Suprapubic skin (tissue), 4 donors: ENCODE results near the gene URI1. TPM values are rescaled to one million over a fixed set of nuclear protein-coding genes. Genes with fewer than 3 reads are reported as not detected.

ENCODE experiments used
- DNase-seq, 2 donors: peaks; one replicate each; pipeline ENCODE4 v3.0.0-alpha.2; 2019; ENCODE audit warnings: low spot score in 2 of 2
- H3K27ac ChIP-seq: fragments of 200-600 bp; sonication (generic); one replicate; pipeline ENCODE4 v1.5.1; 2019
- H3K27me3 ChIP-seq: fragments of 200-600 bp; sonication (generic); one replicate; pipeline ENCODE4 v1.5.1; 2019
- H3K36me3 ChIP-seq: fragments of 200-600 bp; sonication (generic); one replicate; pipeline ENCODE4 v1.5.1; 2019
- H3K4me1 ChIP-seq: fragments of 200-600 bp; sonication (generic); one replicate; pipeline ENCODE4 v1.5.1; 2019
- H3K4me3 ChIP-seq: fragments of 200-600 bp; sonication (generic); one replicate; pipeline ENCODE4 v1.5.1; 2019; ENCODE audit warnings: mild to moderate bottlenecking
- H3K9me3 ChIP-seq: fragments of 200-600 bp; sonication (generic); one replicate; pipeline ENCODE4 v1.5.1; 2019
- EP300 ChIP-seq: sonication (generic); formaldehyde crosslinking; IDR thresholded peaks from one replicate; pipeline ENCODE4 v1.6.1; 2017; ENCODE audit warnings: antibody characterized with exemption
- POLR2A ChIP-seq, 2 donors: fragments of 450-650 bp; IDR thresholded peaks; one replicate each; pipeline ENCODE4 v1.6.1; 2017; ENCODE audit warnings: antibody characterized with exemption in 2 of 2, mild to moderate bottlenecking in 2 of 2, moderate library complexity in 2 of 2
- POLR2AphosphoS5 ChIP-seq, 3 donors: sonication (generic); formaldehyde crosslinking; IDR thresholded peaks; one replicate each; pipeline ENCODE4 v1.6.1; 2017; ENCODE audit warnings: antibody characterized with exemption in 3 of 3
- WGBS: methylation state at CpG from one replicate; pipeline ENCODE4 v1.1.5; 2018; 5-methylcytosine and 5-hydroxymethylcytosine counted together
- total RNA-seq, 4 donors: library from RNA; depleted of rRNA; stranded (reverse); fragments of >200 nt; gene quantifications; one replicate each; pipeline ENCODE4 v1.1.0, GENCODE V29; 2016
- TF ChIP-seq, protein P1 (sequence below), 2 donors: fragments of 200-600 bp in 1 of 2; fragments of 450-650 bp in 1 of 2; sonication (generic) in 1 of 2; IDR thresholded peaks; one replicate each; pipeline ENCODE4 v1.5.1; 2016 to 2019; ENCODE audit warnings: antibody characterized with exemption in 2 of 2, mild to moderate bottlenecking in 1 of 2, moderate library complexity in 1 of 2

Gene URI1
- total RNA-seq, 4 donors from 2014 or later, result 43.8 to 71.2 (median 58.8) TPM

DNA sequence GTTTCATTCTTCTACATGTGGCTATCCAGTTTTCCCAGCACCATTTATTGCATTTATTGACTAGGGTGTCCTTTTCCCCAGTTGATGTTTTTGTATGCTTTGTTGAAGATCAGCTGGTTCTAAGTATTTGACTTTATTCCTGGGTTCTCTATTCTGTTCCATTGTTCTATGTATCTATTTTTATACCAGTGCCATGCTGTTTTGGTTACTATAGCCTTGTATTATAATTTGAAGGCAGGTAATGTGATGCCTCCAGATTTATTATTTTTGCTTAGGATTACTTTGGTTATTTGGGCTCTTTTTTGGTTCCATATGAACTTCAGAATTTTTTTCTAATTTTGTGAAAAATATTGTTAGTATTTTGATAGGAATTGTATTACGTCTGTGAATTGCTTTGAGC, 80.6 kb downstream of the URI1 start:
- no peaks in the 10 kb centered on the region for H3K4me1 ChIP-seq
- DNase-seq, result no peak
- no peaks in the 10 kb centered on the region for H3K27me3 ChIP-seq
- H3K27ac ChIP-seq, result no peak overlapping the region
- WGBS, result 100% methylated on average over 1 of the region's 1 CpG
- TF ChIP-seq POLR2AphosphoS5 (IDR thresholded peaks at IDR 0.05) (no peak), EP300 (no peak), POLR2A (IDR thresholded peaks at IDR 0.05) (no peak)
- TF ChIP-seq, protein P1, sequence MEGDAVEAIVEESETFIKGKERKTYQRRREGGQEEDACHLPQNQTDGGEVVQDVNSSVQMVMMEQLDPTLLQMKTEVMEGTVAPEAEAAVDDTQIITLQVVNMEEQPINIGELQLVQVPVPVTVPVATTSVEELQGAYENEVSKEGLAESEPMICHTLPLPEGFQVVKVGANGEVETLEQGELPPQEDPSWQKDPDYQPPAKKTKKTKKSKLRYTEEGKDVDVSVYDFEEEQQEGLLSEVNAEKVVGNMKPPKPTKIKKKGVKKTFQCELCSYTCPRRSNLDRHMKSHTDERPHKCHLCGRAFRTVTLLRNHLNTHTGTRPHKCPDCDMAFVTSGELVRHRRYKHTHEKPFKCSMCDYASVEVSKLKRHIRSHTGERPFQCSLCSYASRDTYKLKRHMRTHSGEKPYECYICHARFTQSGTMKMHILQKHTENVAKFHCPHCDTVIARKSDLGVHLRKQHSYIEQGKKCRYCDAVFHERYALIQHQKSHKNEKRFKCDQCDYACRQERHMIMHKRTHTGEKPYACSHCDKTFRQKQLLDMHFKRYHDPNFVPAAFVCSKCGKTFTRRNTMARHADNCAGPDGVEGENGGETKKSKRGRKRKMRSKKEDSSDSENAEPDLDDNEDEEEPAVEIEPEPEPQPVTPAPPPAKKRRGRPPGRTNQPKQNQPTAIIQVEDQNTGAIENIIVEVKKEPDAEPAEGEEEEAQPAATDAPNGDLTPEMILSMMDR (IDR thresholded peaks at IDR 0.05), result no peak
- no peaks in the 10 kb centered on the region for H3K36me3 ChIP-seq
- no peaks in the 10 kb centered on the region for H3K9me3 ChIP-seq
- H3K4me3 ChIP-seq, result no peak overlapping the region

DNA sequence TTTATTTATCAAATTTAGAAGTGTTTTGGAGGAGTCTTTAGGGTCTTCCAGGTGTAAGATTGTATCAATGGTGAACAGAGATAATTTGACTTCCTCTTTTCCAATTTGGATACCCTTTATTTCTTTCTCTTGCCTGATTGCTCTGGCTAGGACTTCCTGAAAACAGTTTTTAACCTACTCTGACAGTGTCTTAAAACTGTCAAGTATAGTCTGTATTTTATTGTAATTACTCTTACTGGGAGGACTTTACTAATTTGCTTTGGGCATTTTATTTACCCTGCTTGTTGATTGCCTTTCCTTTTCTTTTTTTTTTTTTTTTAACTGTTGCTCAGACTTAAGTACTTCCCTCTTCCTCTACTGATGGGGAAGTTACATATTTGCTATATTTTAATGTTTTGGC, 81.3 kb downstream of the URI1 start:
- Histone ChIP-seq H3K27me3 (no peaks in the 10 kb centered on the region), H3K36me3 (no peaks in the 10 kb centered on the region), H3K9me3 (no peaks in the 10 kb centered on the region), H3K4me1 (no peaks in the 10 kb centered on the region), H3K4me3 (no peak overlapping the region), H3K27ac (no peak overlapping the region)
- DNase-seq, result no peak
- TF ChIP-seq POLR2AphosphoS5 (IDR thresholded peaks at IDR 0.05), result no peak
- TF ChIP-seq, protein P1 (IDR thresholded peaks at IDR 0.05), result no peak
- TF ChIP-seq POLR2A (IDR thresholded peaks at IDR 0.05), result no peak
- no peak for TF ChIP-seq EP300

DNA sequence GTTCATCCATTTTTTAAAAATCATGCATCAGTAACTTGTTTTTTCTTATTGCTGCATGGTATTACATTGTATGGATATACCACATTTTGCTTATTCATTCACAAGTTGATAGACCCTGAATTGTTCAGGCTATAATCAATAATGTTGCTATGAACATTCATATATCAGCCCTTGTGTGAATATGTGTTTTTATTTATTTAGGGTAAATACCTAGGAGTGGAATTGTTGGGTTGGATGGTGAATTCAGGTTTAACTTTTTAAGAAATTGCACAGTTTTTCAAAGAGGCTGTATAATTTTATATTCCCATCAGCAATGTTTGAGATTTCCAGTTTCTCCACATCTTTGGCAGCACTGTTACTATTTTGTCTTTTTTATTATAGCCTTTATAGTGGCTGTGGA, 82.1 kb downstream of the URI1 start:
- TF ChIP-seq, protein P1 (IDR thresholded peaks at IDR 0.05), result no peak
- no peak for TF ChIP-seq POLR2A (IDR thresholded peaks at IDR 0.05)
- TF ChIP-seq EP300, result no peak
- TF ChIP-seq POLR2AphosphoS5 (IDR thresholded peaks at IDR 0.05), result no peak
- H3K36me3 ChIP-seq, result no peaks in the 10 kb centered on the region
- H3K4me1 ChIP-seq, result no peaks in the 10 kb centered on the region
- H3K27ac ChIP-seq, result no peak overlapping the region
- no peaks in the 10 kb centered on the region for H3K9me3 ChIP-seq
- H3K4me3 ChIP-seq, result no peak overlapping the region
- no peaks in the 10 kb centered on the region for H3K27me3 ChIP-seq
- DNase-seq, result no peak

DNA sequence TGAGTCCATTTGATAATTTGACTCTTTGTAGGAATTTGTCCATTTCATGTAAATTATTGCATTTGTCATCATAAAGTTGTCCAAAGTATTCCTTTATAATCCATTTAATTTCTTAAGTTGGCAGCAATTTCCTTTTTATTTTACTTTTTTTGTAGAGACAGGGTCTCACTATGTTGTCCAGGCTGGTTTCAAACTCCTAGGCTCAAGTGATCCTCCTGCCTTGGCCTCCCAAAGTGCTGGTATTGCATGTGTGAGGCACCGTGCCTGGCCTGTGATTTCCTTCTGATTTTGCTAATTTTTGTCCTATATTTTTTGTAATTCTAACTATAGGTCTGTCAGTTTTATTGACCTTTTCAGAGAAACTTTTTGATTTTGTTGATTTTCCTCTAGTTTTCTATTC, 84.9 kb downstream of the URI1 start:
- Histone ChIP-seq H3K27me3 (no peaks in the 10 kb centered on the region), H3K4me3 (no peak overlapping the region), H3K36me3 (peaks cover 4% of the 10 kb centered on the region), H3K27ac (no peak overlapping the region), H3K9me3 (no peaks in the 10 kb centered on the region), H3K4me1 (no peaks in the 10 kb centered on the region)
- WGBS, result 100% methylated on average over 1 of the region's 1 CpG
- DNase-seq, result no peak
- TF ChIP-seq, protein P1 (IDR thresholded peaks at IDR 0.05), result no peak
- TF ChIP-seq POLR2A (IDR thresholded peaks at IDR 0.05), result no peak
- no peak for TF ChIP-seq POLR2AphosphoS5 (IDR thresholded peaks at IDR 0.05)
- TF ChIP-seq EP300, result no peak

DNA sequence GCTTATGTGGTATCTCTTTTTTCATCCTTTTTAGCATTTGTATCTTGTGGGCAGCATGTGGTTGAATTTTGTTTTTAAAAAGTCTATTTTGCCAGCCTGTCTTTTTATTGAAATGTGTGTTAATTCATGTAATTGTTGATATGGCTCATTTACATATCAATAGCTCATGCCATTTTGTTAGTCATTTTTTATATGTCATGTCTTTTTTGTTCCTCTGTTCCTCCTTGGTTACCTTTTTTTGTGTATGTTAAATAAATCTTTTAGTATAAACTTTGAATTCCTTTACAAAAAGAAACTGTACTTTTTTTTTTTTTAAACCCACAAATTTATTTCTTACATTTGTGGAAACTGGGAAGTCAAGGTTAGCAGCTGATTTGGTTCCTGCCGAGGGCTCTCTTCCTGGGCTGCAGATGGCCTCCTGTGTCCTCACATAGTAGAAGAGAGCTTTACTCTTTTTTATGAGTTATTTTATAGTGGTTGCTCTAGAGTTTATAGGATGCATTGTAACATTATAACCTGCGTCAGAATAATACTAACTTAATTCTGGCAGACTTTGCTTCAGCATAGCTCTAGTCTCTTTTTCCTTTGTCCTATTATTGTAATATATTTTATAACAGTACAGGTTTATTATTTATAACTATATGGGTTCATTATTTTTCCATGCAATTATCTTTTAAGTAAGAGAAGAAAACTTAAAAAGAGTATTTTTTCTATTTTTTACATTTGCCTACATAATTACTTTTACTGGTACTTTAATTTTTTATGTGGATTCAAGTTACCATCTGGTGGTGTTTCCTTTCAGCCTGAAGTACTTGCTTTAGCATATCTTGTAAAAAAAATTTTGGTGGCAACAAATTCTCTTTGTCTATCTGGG, 86.3 kb downstream of the URI1 start:
- no peaks in the 10 kb centered on the region for H3K9me3 ChIP-seq
- H3K27ac ChIP-seq, result no peak overlapping the region
- 92% methylated on average over 2 of the region's 2 CpGs for WGBS
- H3K27me3 ChIP-seq, result no peaks in the 10 kb centered on the region
- H3K4me1 ChIP-seq, result no peaks in the 10 kb centered on the region
- H3K36me3 ChIP-seq, result peaks cover 4% of the 10 kb centered on the region
- TF ChIP-seq POLR2A (IDR thresholded peaks at IDR 0.05), result no peak
- TF ChIP-seq, protein P1 (IDR thresholded peaks at IDR 0.05), result no peak
- no peak for TF ChIP-seq EP300
- TF ChIP-seq POLR2AphosphoS5 (IDR thresholded peaks at IDR 0.05), result no peak
- no peak overlapping the region for H3K4me3 ChIP-seq
- no peak for DNase-seq
